Measurements from ENCODE around the gene GTPBP2. TPM values are rescaled to one million over a fixed set of nuclear protein-coding genes. Genes with fewer than 3 reads are reported as not detected.
"Not testable (repeated sequence)": the region's sequence is repeated elsewhere in the genome, so short reads cannot be mapped to it uniquely, and the experiment has no call there.

The GTPBP2 gene
- total RNA-seq, 1 donor: 61.2 TPM

DNA sequence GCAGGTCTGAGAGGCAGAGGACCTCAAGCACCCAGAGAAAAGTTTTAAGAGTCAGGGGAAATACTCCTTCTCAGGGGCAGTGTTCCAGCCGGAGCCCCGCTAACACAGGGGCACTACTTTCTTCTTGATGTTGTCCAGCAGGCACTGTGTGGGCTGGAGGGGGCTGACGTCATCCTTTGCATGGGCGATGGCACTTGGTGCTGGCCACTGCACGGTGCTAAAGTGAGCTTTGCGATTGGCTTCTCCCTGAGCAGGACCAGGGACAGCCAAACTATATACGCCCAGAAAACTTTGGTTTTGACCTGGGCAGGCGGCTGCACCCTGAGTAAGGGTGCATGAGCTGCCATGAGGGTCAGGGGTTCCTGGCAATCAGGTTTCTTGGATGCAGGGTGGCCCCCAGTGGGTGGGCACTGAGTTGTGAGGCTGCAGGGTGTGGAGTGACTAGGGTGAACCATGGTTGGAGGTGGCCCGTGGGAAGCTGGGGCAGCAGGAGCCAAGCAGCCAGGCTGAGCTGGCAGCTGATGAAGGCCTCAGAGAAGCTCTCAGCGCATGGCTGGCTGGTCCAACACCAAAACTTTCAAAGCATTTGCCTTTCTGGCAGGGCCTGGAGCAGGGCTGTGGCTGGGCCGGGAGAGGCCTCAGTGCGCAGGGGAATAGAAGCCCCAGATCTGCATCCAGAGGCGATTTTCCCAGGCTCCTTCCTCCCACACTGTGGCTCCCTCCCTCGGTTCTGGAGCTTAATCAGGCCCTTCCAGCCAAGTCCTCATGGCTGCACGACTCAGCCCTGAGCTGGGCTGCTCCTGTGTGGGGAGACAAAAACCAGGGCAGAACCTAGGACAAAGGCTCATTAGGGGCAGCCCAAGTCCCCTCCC lies 40.2 kb upstream of the GTPBP2 start:
- TF ChIP-seq, protein P1, sequence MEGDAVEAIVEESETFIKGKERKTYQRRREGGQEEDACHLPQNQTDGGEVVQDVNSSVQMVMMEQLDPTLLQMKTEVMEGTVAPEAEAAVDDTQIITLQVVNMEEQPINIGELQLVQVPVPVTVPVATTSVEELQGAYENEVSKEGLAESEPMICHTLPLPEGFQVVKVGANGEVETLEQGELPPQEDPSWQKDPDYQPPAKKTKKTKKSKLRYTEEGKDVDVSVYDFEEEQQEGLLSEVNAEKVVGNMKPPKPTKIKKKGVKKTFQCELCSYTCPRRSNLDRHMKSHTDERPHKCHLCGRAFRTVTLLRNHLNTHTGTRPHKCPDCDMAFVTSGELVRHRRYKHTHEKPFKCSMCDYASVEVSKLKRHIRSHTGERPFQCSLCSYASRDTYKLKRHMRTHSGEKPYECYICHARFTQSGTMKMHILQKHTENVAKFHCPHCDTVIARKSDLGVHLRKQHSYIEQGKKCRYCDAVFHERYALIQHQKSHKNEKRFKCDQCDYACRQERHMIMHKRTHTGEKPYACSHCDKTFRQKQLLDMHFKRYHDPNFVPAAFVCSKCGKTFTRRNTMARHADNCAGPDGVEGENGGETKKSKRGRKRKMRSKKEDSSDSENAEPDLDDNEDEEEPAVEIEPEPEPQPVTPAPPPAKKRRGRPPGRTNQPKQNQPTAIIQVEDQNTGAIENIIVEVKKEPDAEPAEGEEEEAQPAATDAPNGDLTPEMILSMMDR (IDR thresholded peaks at IDR 0.05; ENCODE audit: insufficient read depth, low read length): peak; percentile 9
- peak; percentile 90 for DNase-seq (ENCODE audit: low read depth)
- no peak overlapping the region for H3K4me3 ChIP-seq (ENCODE audit: low read depth, low read length)

DNA sequence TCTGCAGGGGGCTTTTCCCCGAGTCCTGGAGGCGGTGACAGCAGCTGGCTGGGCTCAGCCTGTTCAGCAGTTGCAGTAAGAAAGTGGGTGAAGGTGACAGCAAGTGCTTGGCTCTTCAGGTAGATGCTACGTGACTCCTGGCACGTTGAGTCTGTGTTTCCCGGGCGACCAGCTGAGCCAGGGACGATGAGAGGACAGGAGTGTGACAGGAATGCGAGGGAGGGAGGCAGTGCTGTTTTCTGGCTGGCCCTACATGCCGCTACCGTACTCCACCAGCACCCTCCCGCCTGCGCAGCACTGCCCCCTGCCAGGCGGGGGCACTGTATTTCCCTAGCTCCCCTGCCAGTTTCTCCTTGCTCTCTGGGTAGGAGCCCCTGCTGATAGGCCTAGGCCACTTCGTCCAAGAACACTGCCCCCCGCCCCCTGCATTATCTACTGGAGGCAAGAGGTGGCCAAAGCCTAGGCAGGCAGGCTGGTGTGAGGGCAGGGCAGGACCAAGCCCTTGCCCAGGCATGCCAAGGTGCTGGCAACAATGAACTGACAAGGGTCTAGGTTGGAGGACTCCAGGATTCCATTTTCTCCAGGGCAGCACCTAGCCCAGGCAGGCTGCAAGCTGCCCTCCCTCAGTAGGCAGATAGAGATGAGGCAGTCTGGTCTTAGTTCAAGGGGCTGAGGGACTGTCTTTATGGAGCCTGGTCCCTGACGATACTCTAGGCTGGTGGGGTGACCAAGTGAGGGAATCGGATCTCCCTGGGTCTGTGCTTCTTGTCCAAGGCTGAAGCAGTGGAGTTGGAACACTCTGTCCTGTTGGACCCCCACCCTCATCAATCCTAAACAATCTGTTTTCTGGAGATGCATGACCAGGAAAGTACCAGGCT lies 39.3 kb upstream of the GTPBP2 start:
- peak; percentile 39 for DNase-seq (ENCODE audit: low read depth)
- H3K4me3 ChIP-seq (ENCODE audit: low read depth, low read length): no peak overlapping the region
- TF ChIP-seq, protein P1 (IDR thresholded peaks at IDR 0.05; ENCODE audit: insufficient read depth, low read length): peak; percentile 54

DNA sequence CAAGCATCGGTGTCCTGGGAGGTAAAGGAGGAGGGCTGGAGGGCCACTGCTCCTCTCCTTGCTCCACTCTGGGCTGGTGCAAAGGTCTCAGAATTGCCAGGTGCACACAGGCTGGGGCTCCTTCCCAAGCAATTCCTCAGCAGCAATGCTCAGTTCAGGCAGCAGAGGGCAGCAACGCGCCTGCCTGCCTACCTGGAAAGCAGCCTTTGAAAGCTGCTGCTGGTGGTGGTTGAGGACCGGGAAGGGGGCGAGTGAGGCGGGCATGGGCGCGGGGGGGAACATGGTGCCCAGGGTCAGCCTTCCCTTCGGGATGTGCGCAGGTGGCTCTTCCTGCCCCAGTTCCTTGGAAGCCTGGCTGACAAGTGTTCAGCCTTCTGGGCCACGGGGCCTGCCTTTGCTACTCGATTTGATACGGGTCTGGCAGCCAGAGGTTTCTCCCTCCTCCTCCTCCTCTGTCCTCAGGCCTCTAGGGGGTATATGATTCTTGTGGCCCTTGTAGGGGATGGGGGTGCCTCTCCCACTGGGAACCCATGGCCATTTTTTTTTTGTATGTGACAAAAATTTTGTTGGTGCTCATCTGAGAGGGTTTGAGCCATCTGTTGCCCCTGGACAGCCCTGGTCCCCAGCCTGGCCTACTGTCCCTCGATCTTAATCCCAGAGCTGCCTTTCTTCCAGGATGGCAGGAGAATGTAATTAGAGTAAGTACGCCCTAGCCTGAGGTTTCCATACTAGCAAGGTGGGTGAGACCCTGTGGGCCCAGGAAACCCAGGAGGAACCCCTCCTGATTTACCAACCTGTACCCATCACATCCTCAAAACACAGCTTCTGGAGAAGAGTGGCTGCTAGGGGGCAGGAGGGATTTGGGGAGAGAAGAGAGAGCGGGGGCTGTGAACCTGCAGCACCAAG lies 38.4 kb upstream of the GTPBP2 start:
- no peak overlapping the region for H3K4me3 ChIP-seq (ENCODE audit: low read depth, low read length)
- DNase-seq (ENCODE audit: low read depth): peak; percentile 64
- TF ChIP-seq, protein P1 (IDR thresholded peaks at IDR 0.05; ENCODE audit: insufficient read depth, low read length): peak; percentile 93

DNA sequence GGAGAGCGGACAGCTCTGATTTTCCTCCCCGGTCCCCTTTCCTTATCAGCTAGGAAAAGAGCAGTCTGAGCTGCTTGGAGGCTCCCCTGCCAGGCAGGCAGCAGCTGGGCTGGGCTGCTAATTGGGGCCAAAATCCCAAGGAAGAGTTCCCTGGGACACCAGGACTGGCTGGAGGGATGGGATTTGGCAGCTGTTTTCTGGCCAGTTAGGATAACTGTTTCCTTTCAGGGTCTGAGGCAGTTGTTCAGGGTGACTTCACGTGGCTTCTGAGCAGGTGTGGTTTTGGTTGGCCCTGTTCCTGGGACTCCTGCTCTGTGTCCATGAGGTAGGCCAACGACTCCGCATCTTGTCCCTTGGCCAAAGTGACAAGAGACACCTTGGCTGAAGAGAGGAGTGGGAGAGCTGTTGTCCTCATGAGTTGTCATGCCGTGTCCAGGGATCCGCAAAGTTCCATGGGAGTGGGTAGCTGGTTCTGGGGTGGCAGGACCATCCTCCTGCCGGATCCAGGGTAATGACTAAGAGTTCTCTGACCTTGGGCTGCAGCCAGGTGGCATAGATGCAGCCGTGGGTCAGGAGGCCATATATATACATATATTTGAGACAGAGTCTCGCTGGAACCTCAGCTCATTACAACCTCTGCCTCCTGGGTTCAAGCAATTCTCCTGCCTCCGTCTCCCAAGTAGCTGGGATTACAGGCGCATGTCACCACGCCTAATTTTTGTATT lies 37.3 kb upstream of the GTPBP2 start:
- TF ChIP-seq, protein P1 (IDR thresholded peaks at IDR 0.05; ENCODE audit: insufficient read depth, low read length): no peak

DNA sequence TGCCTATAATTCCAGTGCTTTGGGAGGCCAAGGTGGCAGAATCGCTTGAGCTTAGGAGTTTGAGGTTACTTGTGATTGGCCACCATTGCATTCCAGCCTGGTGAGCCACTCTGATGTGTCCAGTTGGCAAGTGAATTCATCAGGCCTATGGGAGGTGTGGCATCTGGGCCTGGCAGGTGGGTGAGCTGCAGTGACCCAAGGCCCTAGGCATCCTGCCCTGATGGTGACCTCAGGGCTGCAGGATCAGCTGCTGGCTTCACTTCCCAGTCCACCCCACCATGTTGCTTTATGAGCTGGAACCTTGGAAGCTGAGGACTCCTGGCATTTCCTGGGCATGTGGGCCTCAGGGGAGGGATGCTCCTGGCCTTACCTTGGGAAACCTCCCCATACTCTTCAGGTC lies 36.3 kb upstream of the GTPBP2 start:
- no peak for DNase-seq (ENCODE audit: low read depth)

More for the DNA sequence above, 37.3 kb upstream of the GTPBP2 start:
- DNase-seq (ENCODE audit: low read depth): no peak
- no peak overlapping the region for H3K4me3 ChIP-seq (ENCODE audit: low read depth, low read length)

DNA sequence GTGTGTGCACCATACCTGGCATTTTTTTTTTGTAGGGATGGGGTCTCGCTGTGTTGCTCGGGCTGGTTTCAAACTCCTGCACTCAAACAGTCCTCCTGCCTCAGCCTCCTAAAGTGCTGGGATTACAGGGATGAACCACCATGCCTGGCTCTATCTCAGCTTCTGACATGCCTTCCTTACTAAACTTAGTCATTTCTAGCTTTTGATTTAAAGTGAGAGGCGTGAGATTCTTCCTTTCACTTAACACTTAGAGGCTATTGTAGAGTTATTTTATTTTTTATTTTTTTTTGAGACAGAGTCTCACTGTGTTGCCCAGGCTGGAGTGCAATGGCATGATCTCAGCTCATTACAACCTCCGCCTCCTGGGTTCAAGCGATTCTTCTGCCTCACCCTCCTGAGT lies 33.9 kb upstream of the GTPBP2 start:
- not testable (repeated sequence) for H3K4me3 ChIP-seq (ENCODE audit: low read depth, low read length); DNase-seq (ENCODE audit: low read depth)

More for the DNA sequence above, 36.3 kb upstream of the GTPBP2 start:
- TF ChIP-seq, protein P1 (IDR thresholded peaks at IDR 0.05; ENCODE audit: insufficient read depth, low read length): no peak
- H3K4me3 ChIP-seq (ENCODE audit: low read depth, low read length): no peak overlapping the region
